Osteocyte (in vitro differentiated cells): ENCODE data around the gene SERPINB10. TPM values are rescaled to one million over a fixed set of nuclear protein-coding genes. Genes with fewer than 3 reads are reported as not detected.
"Not testable (repeated sequence)": the region's sequence is repeated elsewhere in the genome, so short reads cannot be mapped to it uniquely, and the experiment has no call there.

ENCODE experiments used
- DNase-seq: peaks from one replicate; pipeline ENCODE4 v3.0.0; 2021; ENCODE audit warnings: mixed read lengths; ENCODE audit not compliant: unreplicated experiment; ENCODE audit errors: extremely low spot score
- H3K27ac Mint-ChIP-seq: one replicate; pipeline ENCODE4 v1.8.0; 2021; ENCODE audit warnings: mild to moderate bottlenecking, mixed read lengths; ENCODE audit not compliant: unreplicated experiment
- H3K27me3 Mint-ChIP-seq: one replicate; pipeline ENCODE4 v1.8.0; 2021; ENCODE audit warnings: mixed read lengths; ENCODE audit not compliant: unreplicated experiment
- H3K36me3 Mint-ChIP-seq: one replicate; pipeline ENCODE4 v1.8.0; 2021; ENCODE audit warnings: mixed read lengths; ENCODE audit not compliant: unreplicated experiment
- H3K4me1 Mint-ChIP-seq: one replicate; pipeline ENCODE4 v1.8.0; 2021; ENCODE audit warnings: mixed read lengths; ENCODE audit not compliant: unreplicated experiment
- H3K4me3 Mint-ChIP-seq: one replicate; pipeline ENCODE4 v1.8.0; 2021; ENCODE audit warnings: mild to moderate bottlenecking, moderate library complexity, mixed read lengths; ENCODE audit not compliant: unreplicated experiment
- H3K9me3 Mint-ChIP-seq: one replicate; pipeline ENCODE4 v1.8.0; 2021; ENCODE audit warnings: mixed read lengths; ENCODE audit not compliant: unreplicated experiment
- CTCF ChIP-seq: fragments of 200-600 bp; sonication (generic); IDR thresholded peaks from 2 replicates; pipeline ENCODE4 v1.5.0; 2021; ENCODE audit warnings: antibody characterized with exemption, mild to moderate bottlenecking, moderate library complexity
- total RNA-seq: library from RNA; stranded (reverse); gene quantifications from 2 replicates; pipeline ENCODE4 v1.2.1, GENCODE V29; 2021

The SERPINB10 gene
- total RNA-seq, 1 donor from 2014 or later: not detected

GRCh38 chr18:63922049-63922448 lies 14.3 kb downstream of the SERPINB10 start:
- no peaks in the 10 kb centered on the region for H3K36me3 Mint-ChIP-seq
- H3K4me1 Mint-ChIP-seq: no peaks in the 10 kb centered on the region
- DNase-seq: no peak
- no peaks in the 10 kb centered on the region for H3K9me3 Mint-ChIP-seq
- H3K27me3 Mint-ChIP-seq: peaks cover 51% of the 10 kb centered on the region
- TF ChIP-seq CTCF: no peak
- H3K27ac Mint-ChIP-seq: no peak overlapping the region
- no peak overlapping the region for H3K4me3 Mint-ChIP-seq

DNA sequence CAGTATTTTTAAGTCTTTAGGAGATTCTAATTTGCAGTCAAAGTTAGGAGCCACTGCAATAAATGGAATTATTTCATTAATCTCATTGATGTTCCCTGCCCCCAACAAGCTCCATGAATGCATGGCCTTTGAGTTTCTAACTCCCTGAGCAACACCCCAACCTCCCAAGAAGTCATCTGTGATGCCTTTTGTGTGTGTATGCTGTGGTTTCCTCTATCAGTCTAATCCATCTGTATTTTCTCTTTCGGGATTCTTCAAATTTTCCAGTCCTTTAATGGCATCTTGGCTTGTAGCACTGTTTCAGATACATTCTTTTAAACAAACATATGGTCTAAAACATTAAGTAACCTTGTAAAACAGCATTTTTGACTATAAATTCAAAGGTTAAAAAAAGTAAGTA lies 16.8 kb downstream of the SERPINB10 start:
- H3K27me3 Mint-ChIP-seq: peaks cover 50% of the 10 kb centered on the region
- H3K9me3 Mint-ChIP-seq: no peaks in the 10 kb centered on the region
- no peak overlapping the region for H3K4me3 Mint-ChIP-seq
- no peak overlapping the region for H3K27ac Mint-ChIP-seq
- no peak for DNase-seq
- H3K36me3 Mint-ChIP-seq: no peaks in the 10 kb centered on the region
- H3K4me1 Mint-ChIP-seq: no peaks in the 10 kb centered on the region
- TF ChIP-seq CTCF: no peak

DNA sequence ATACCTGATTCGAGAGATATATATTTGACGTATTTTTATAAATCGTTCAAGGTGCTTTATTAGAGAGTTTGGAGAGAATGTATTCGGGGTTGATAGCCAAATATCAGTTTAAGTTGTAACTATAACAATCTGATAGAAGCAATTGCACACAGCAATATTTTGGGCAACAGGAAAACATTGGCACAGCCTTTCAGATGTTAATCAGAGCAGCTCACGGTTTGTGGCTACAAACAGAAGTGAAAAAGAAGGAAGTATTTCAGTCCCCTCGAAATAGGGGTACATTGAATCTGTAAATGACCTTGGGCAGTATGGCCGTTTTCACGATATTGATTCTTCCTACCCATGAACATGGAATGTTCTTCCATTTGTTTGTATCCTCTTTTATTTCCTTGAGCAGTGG lies 20.6 kb downstream of the SERPINB10 start:
- Mint-ChIP-seq H3K9me3 (no peaks in the 10 kb centered on the region), H3K4me1 (no peaks in the 10 kb centered on the region), H3K27ac (no peak overlapping the region), H3K27me3 (peaks cover 34% of the 10 kb centered on the region), H3K36me3 (no peaks in the 10 kb centered on the region), H3K4me3 (no peak overlapping the region)
- TF ChIP-seq CTCF: no peak
- DNase-seq: no peak

DNA sequence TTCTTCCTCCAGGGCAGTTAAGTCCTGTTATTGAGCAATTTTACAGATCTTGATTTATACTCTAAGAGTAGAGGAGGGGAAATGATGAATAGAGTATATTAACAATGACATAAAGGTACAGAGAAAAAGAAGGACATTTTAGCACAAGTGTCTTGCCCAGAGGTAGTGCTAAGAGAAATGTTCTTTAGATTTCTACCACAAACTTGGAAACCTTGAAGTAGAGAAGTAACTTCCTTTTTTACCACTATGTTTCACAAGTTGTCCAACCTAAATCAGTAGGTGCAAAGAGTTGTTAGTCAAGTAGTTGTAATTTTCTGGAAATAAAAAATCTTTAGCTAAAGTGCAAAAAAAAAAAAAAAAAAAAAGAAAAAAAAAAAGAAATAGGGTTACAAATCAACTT lies 21.6 kb downstream of the SERPINB10 start:
- peaks cover 34% of the 10 kb centered on the region for H3K27me3 Mint-ChIP-seq
- not testable (repeated sequence) for H3K36me3 Mint-ChIP-seq, H3K4me1 Mint-ChIP-seq, H3K4me3 Mint-ChIP-seq, H3K27ac Mint-ChIP-seq, DNase-seq, H3K9me3 Mint-ChIP-seq

DNA sequence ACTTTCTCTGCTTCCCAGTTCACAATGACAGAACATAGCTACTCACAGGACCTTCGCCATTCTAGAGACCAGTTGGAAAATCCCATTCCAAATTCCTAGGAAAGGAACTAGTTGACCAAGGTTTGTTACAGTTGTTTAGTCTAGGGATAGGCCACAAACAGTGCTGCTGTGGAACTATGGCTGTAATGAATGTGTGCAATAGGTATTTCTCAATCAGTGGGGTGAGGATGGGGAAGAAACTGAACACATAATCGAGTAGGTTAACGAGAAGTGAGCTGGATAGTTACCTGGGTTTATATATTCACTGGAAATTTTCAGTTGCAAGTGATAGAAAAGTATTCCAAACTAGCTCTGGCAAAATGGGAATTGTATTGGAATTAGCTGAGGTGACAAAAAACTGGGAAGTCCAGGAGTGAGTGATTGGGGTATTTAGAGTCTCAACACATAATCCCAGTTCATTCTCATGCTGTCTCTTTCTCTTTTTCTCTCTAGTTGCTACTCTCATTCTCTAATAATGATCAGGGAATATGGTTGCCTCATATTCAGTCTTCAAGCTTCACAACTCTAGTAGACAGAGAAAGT lies 23.1 kb downstream of the SERPINB10 start:
- H3K4me1 Mint-ChIP-seq: no peaks in the 10 kb centered on the region
- no peak for TF ChIP-seq CTCF
- no peak for DNase-seq
- no peaks in the 10 kb centered on the region for H3K9me3 Mint-ChIP-seq
- no peaks in the 10 kb centered on the region for H3K36me3 Mint-ChIP-seq
- no peak overlapping the region for H3K4me3 Mint-ChIP-seq
- H3K27ac Mint-ChIP-seq: no peak overlapping the region
- H3K27me3 Mint-ChIP-seq: peaks cover 35% of the 10 kb centered on the region
